DND-41 (cell line): ENCODE data around the gene TTLL11.

ENCODE experiments used
- ATAC-seq: fragments of 200-7000 bp; cut with Tn5 transposase; 3 replicates; pipeline ENCODE4 v1.9.1; 2021; ENCODE audit warnings: low read depth; ENCODE audit not compliant: insufficient read depth
- DNase-seq: peaks from one replicate; pipeline ENCODE4 v3.0.0-alpha.2; 2020
- H2AFZ ChIP-seq: 2 replicates; pipeline ENCODE4 v1.6.0; 2012; ENCODE audit warnings: low read depth, low read length
- H3K27ac ChIP-seq: 2 replicates; pipeline ENCODE4 v1.5.1; 2012; ENCODE audit warnings: low read length, inconsistent platforms
- H3K27me3 ChIP-seq: fragments of 200-600 bp; sonication (generic); 2 replicates; pipeline ENCODE4 v1.6.0; 2012; ENCODE audit warnings: low read length, mild to moderate bottlenecking, inconsistent platforms; ENCODE audit not compliant: insufficient read depth, poor library complexity
- H3K36me3 ChIP-seq: 2 replicates; pipeline ENCODE4 v1.5.1; 2012; ENCODE audit warnings: low read length, inconsistent platforms; ENCODE audit not compliant: insufficient read depth
- H3K4me1 ChIP-seq: 2 replicates; pipeline ENCODE4 v1.5.1; 2012; ENCODE audit warnings: mild to moderate bottlenecking, low read length; ENCODE audit not compliant: insufficient read depth
- H3K4me2 ChIP-seq: 2 replicates; pipeline ENCODE4 v1.6.0; 2012; ENCODE audit warnings: mild to moderate bottlenecking, moderate library complexity, low read length, inconsistent platforms; ENCODE audit not compliant: insufficient read depth
- H3K4me3 ChIP-seq, 2 experiments: fragments of 200-600 bp in 1 of 2; shearing (Covaris generic) in 1 of 2; 2 replicates each; pipeline ENCODE4 v1.5.1; 2012 to 2016; ENCODE audit warnings: inconsistent platforms in 2 of 2, low read length in 2 of 2, mild to moderate bottlenecking in 2 of 2, low read depth in 1 of 2, moderate library complexity in 1 of 2
- H3K79me2 ChIP-seq: 2 replicates; pipeline ENCODE4 v1.6.0; 2012; ENCODE audit warnings: low read length, inconsistent platforms; ENCODE audit not compliant: insufficient read depth
- H3K9ac ChIP-seq: 2 replicates; pipeline ENCODE4 v1.6.0; 2012; ENCODE audit warnings: low read depth, mild to moderate bottlenecking, inconsistent platforms, low read length, moderate library complexity
- H3K9me3 ChIP-seq: 2 replicates; pipeline ENCODE4 v1.5.1; 2012; ENCODE audit warnings: low read length, moderate library complexity, mild to moderate bottlenecking, inconsistent platforms; ENCODE audit not compliant: insufficient read depth, severe bottlenecking
- H4K20me1 ChIP-seq: 2 replicates; pipeline ENCODE4 v1.6.0; 2012; ENCODE audit warnings: low read length; ENCODE audit not compliant: insufficient read depth
- CTCF ChIP-seq: IDR thresholded peaks from 2 replicates; pipeline ENCODE4 v1.5.1; 2012; ENCODE audit warnings: borderline replicate concordance, low read length, moderate library complexity, mild to moderate bottlenecking; ENCODE audit not compliant: poor library complexity, severe bottlenecking; ENCODE audit errors: extremely low read depth
- EZH2 ChIP-seq: IDR thresholded peaks from 3 replicates; pipeline ENCODE4 v1.6.1; 2012; ENCODE audit warnings: borderline replicate concordance, low read depth, mild to moderate bottlenecking, moderate library complexity, low read length, inconsistent platforms; ENCODE audit not compliant: severe bottlenecking

TTLL11 gene

GRCh38 chr9:122124528-122124927 lies 31.4 kb upstream of the TTLL11 start:
- Histone ChIP-seq H3K4me1 (no peaks in the 10 kb centered on the region), H3K9ac (no peak overlapping the region), H3K9me3 (no peaks in the 10 kb centered on the region), H2AFZ (no peak overlapping the region), H3K36me3 (no peaks in the 10 kb centered on the region), H3K27me3 (no peaks in the 10 kb centered on the region), H3K79me2 (no peaks in the 10 kb centered on the region), H4K20me1 (no peaks in the 10 kb centered on the region; the same call in none of the 2 replicates), H3K27ac (no peak overlapping the region), H3K4me2 (no peak overlapping the region), H3K4me3 (no peak overlapping the region)
- no peak for ATAC-seq
- DNase-seq = no peak
- TF ChIP-seq CTCF (no peak), EZH2 (no peak)

GRCh38 chr9:122124048-122124447 lies 30.9 kb upstream of the TTLL11 start:
- no peak overlapping the region for H3K9ac ChIP-seq
- no peaks in the 10 kb centered on the region for H3K9me3 ChIP-seq
- no peaks in the 10 kb centered on the region for H3K27me3 ChIP-seq
- H2AFZ ChIP-seq = no peak overlapping the region
- DNase-seq (no peak), ATAC-seq (no peak)
- no peak overlapping the region for H3K4me3 ChIP-seq
- no peaks in the 10 kb centered on the region; the same call in none of the 2 replicates for H4K20me1 ChIP-seq
- H3K4me1 ChIP-seq = no peaks in the 10 kb centered on the region
- H3K4me2 ChIP-seq = no peak overlapping the region
- H3K79me2 ChIP-seq = no peaks in the 10 kb centered on the region
- TF ChIP-seq CTCF = no peak
- no peak overlapping the region for H3K27ac ChIP-seq
- H3K36me3 ChIP-seq = no peaks in the 10 kb centered on the region

GRCh38 chr9:122122903-122123632 lies 30.0 kb upstream of the TTLL11 start:
- Histone ChIP-seq H3K79me2 (no peaks in the 10 kb centered on the region), H3K27ac (no peak overlapping the region), H3K27me3 (no peaks in the 10 kb centered on the region), H3K4me1 (no peaks in the 10 kb centered on the region), H3K36me3 (no peaks in the 10 kb centered on the region), H3K4me2 (no peak overlapping the region), H2AFZ (no peak overlapping the region), H3K9me3 (no peaks in the 10 kb centered on the region), H3K9ac (no peak overlapping the region), H3K4me3 (no peak overlapping the region), H4K20me1 (no peaks in the 10 kb centered on the region; the same call in none of the 2 replicates)
- ATAC-seq (peak; percentile 75), DNase-seq (peak; percentile 65)
- TF ChIP-seq EZH2 (no peak), CTCF (peak; percentile 95)
